WTC11 (cell line): ENCODE measurements around the gene SLC9A2.

Source experiments
- ATF1 ChIP-seq: sonication (generic); formaldehyde crosslinking; IDR thresholded peaks from 2 replicates; pipeline ENCODE4 v1.8.1; 2023; ENCODE audit warnings: mild to moderate bottlenecking, moderate library complexity, missing genetic modification reagents
- CREB1 ChIP-seq: sonication (generic); formaldehyde crosslinking; IDR thresholded peaks from 2 replicates; pipeline ENCODE4 v1.8.0; 2023; ENCODE audit warnings: mild to moderate bottlenecking, missing genetic modification reagents
- CTCF ChIP-seq: fragments of 200-600 bp; IDR thresholded peaks from 2 replicates; pipeline ENCODE4 v1.8.0; 2022; ENCODE audit warnings: antibody characterized with exemption
- ETV6 ChIP-seq: sonication (generic); formaldehyde crosslinking; IDR thresholded peaks from 2 replicates; pipeline ENCODE4 v1.8.1; 2022; ENCODE audit warnings: mild to moderate bottlenecking, missing genetic modification reagents
- HMGXB4 ChIP-seq: sonication (generic); formaldehyde crosslinking; IDR thresholded peaks from 2 replicates; pipeline ENCODE4 v1.8.1; 2023; ENCODE audit warnings: mild to moderate bottlenecking, moderate library complexity, missing genetic modification reagents
- JUN ChIP-seq: sonication (generic); formaldehyde crosslinking; IDR thresholded peaks from 2 replicates; pipeline ENCODE4 v1.8.0; 2023; ENCODE audit warnings: mild to moderate bottlenecking, missing genetic modification reagents
- NFE2L1 ChIP-seq: sonication (generic); formaldehyde crosslinking; IDR thresholded peaks from 2 replicates; pipeline ENCODE4 v1.8.1; 2023; ENCODE audit warnings: missing genetic modification reagents
- NFYB ChIP-seq: sonication (generic); formaldehyde crosslinking; conservative IDR thresholded peaks from 2 replicates; pipeline ENCODE4 v1.8.0; 2022; ENCODE audit warnings: low read depth, missing genetic modification reagents
- SOX15 ChIP-seq: fragments of 250-450 bp; sonication (Bioruptor Pico); IDR thresholded peaks from 2 replicates; pipeline ENCODE4 v1.9.0; 2021; ENCODE audit warnings: mild to moderate bottlenecking
- SP1 ChIP-seq: sonication (generic); formaldehyde crosslinking; conservative IDR thresholded peaks from 2 replicates; pipeline ENCODE4 v1.8.1; 2022; ENCODE audit warnings: missing genetic modification reagents
- USF2 ChIP-seq: sonication (generic); formaldehyde crosslinking; IDR thresholded peaks from 2 replicates; pipeline ENCODE4 v1.8.1; 2023; ENCODE audit warnings: mild to moderate bottlenecking, missing genetic modification reagents, moderate library complexity
- ZNF396 ChIP-seq: fragments of 250-450 bp; sonication (Bioruptor Pico); IDR thresholded peaks from 2 replicates; pipeline ENCODE4 v1.8.0; 2021; ENCODE audit warnings: mild to moderate bottlenecking, moderate library complexity, borderline replicate concordance
- ZNF423 ChIP-seq: fragments of 250-450 bp; sonication (Bioruptor Pico); IDR thresholded peaks from 2 replicates; pipeline ENCODE4 v2.1.2; 2022; ENCODE audit warnings: mild to moderate bottlenecking, moderate library complexity
- ZNF671 ChIP-seq: fragments of 250-450 bp; sonication (Bioruptor Pico); IDR thresholded peaks from 2 replicates; pipeline ENCODE4 v1.8.0; 2021; ENCODE audit warnings: mild to moderate bottlenecking

- TF ChIP-seq HMGXB4 (CRISPR knock-in tag): no peak
- TF ChIP-seq ZNF396 (CRISPR knock-in tag): no peak
- no peak for TF ChIP-seq SP1 (CRISPR knock-in tag)
- TF ChIP-seq NFYB (CRISPR knock-in tag): no peak
- TF ChIP-seq CTCF: no peak
- no peak for TF ChIP-seq JUN
- no peak for TF ChIP-seq ZNF423 (CRISPR knock-in tag)
- TF ChIP-seq ATF1 (CRISPR knock-in tag): no peak
- TF ChIP-seq USF2 (CRISPR knock-in tag): no peak
- no peak for TF ChIP-seq SOX15
- TF ChIP-seq ZNF671 (CRISPR knock-in tag): no peak
- no peak for TF ChIP-seq NFE2L1 (CRISPR knock-in tag)
- no peak for TF ChIP-seq CREB1 (CRISPR knock-in tag)
- no peak for TF ChIP-seq ETV6 (CRISPR knock-in tag)
Measured at GRCh38 chr2:102737431-102737830, 118.1 kb downstream of the SLC9A2 start.
